ENCODE measurements around the gene UBE2M.
"Not testable (repeated sequence)": the region's sequence is repeated elsewhere in the genome, so short reads cannot be mapped to it uniquely, and the experiment has no call there.

The UBE2M gene

DNA sequence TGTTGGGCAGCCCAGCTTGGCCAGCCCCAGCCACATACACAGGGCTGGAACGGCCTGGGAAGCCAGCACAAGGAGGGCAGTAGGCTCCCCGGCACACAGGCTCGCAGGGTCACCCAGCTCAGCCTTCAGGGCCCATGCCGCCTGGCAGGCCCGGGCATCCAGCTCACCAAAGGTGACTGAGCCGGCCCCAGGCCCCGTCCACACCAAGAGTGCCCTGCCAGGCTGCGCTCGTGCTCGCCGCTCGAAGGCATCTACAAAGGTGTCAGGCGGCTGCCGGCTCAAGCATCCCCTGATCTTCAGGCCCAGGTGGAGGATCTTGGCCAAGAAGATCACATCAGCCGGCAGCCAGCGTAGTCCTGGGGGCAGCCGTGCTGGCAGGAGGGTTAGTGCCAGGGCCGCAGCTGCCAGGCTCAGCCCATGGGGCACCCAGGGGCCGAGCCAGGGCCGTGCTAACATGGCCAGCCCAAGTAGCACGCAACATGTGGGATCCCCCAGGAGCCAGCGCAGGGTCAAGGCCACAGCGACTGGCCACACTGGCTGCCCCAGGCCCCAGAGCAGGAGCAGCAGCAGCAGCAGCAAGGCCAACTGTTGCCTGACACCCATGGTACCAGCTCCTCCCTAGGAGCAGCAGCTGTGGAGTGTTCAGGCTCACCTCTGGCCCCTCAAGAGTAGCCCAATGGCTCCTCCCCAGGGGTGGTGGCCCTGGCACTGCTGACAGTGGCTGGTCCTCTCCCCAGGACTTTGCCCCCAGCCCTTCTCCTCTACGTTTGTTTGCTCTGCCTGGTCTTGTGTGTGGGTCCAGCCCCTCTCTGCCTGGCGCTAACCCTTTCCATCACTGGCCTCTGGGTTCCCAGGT is 46.8 kb downstream of the UBE2M start, which contains the start of gene SLC27A5:
Gene SLC27A5 (minus strand): TSS at position 640 of the 856 bp plus-strand sequence. CDS start 37 bp downstream, at position 603.
- H3K27ac ChIP-seq: no peak within 1 kb of the TSS

DNA sequence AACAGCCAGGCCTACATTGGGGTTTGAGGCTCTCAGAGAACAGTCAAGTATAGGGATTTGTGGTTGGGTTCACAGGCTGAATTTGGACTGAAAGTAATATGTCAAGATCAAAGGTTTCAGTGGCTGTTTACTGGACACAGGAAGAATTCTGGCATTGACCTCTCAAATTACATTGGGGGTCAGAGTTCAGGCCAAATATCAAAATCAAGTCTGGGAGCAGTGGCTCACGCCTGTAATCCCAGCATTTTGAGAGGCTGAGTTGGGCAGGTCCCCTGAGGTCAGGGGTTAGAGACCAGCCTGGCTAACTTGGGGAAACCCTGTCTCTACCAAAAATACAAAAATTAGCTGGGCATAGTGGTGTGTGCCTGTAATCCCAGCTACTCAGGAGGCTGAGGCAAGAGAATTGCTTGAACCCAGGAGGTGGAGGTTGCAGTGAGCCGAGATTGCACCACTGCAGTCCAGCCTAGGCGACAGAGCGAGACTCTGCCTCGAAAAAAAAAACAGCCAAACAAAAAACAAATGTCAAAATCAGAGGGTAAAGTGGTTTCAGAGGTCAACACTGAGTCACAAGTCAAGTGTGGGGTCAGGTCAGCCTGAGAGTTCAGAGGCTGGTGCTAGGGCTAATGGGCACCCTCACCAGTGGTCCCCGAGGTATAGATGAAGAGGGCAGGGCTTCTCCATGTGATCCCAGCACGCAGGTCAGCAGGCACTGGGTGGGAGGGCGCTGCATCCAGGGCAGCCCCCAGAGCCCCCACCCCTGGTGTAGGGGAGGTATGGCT is 48.1 kb downstream of the UBE2M start:
- H3K4me3 ChIP-seq: no peak overlapping the region
- DNase-seq (ENCODE audit: low spot score): no peak
- H3K27ac ChIP-seq: no peak overlapping the region
- TF ChIP-seq, protein P1, sequence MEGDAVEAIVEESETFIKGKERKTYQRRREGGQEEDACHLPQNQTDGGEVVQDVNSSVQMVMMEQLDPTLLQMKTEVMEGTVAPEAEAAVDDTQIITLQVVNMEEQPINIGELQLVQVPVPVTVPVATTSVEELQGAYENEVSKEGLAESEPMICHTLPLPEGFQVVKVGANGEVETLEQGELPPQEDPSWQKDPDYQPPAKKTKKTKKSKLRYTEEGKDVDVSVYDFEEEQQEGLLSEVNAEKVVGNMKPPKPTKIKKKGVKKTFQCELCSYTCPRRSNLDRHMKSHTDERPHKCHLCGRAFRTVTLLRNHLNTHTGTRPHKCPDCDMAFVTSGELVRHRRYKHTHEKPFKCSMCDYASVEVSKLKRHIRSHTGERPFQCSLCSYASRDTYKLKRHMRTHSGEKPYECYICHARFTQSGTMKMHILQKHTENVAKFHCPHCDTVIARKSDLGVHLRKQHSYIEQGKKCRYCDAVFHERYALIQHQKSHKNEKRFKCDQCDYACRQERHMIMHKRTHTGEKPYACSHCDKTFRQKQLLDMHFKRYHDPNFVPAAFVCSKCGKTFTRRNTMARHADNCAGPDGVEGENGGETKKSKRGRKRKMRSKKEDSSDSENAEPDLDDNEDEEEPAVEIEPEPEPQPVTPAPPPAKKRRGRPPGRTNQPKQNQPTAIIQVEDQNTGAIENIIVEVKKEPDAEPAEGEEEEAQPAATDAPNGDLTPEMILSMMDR (IDR thresholded peaks at IDR 0.05): no peak

More for the DNA sequence above, 46.8 kb downstream of the UBE2M start, which contains the start of gene SLC27A5:
- H3K4me3 ChIP-seq: no peak within 1 kb of the TSS
- TF ChIP-seq, protein P1 (IDR thresholded peaks at IDR 0.05): no peak
- DNase-seq (ENCODE audit: low spot score): no peak

DNA sequence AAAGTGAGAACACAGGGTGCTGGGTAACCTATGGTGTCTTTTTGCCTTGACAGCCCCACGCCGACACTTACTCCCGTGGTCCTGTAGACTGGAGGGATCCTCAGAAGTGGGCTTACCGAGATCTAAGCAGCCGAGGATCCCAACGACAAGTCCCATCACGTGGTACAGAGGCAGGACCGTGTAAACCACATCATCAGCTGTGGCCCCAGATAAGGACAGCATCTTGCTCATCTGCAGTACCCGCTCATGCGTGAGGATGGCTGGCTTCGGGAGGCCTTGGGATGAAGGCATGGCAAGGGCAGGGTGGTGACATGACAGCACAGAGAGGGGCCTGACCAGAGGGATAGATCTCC is 48.7 kb downstream of the UBE2M start:
- H3K27ac ChIP-seq: no peak overlapping the region
- no peak for DNase-seq (ENCODE audit: low spot score)
- no peak overlapping the region for H3K4me3 ChIP-seq
- TF ChIP-seq, protein P1 (IDR thresholded peaks at IDR 0.05): no peak

DNA sequence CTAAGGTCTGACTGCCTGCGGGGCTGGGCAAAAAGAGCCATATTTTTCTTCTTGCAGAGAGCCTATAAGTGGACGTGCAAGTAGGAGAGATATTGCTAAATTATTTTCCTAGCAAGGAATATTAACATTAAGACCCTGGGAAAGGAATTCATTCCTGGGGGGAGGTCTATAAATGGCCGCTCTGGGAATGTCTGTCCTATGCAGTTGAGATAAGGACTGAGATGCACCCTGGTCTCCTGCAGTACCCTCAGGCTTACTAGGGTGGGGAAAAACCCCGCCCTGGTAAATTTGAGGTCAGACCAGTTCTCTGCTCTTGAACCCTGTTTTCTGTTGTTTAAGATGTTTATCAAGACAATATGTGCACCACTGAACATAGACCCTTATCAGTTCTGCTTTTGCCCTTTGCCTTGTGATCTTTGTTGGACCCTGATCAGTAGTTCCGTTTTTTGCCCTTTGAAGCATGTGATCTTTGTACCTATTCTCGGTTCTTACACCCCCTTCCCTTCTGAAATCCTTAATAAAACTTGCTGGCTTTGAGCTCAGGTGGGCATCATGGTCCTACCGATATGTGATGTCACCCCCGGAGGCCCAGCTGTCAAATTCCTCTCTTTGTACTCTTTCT is 50.7 kb downstream of the UBE2M start:
- not testable (repeated sequence) for H3K27ac ChIP-seq; H3K4me3 ChIP-seq; DNase-seq (ENCODE audit: low spot score)

All from coronary artery (tissue), 2 donors.